Activated T-helper 2 cell treated with anti-CD3 and anti-CD28 coated beads, Interferon-gamma antibody, Interleukin-2, Interleukin-4, amounts not matched to agents 10 μg/mL and 5 μg/mL and 100 μg/mL, durations not matched to agents 14 hours and 24 hours and 36 hours (primary cell): ENCODE data around the gene CD40. TPM values are rescaled to one million over a fixed set of nuclear protein-coding genes. Genes with fewer than 3 reads are reported as not detected.

Source experiments
- DNase-seq: peaks from one replicate; pipeline ENCODE4 v3.0.0; 2021; ENCODE audit warnings: low spot score
- H3K27ac Mint-ChIP-seq: one replicate; pipeline ENCODE4 v1.8.0; 2021; ENCODE audit warnings: mixed read lengths
- H3K27me3 Mint-ChIP-seq: one replicate; pipeline ENCODE4 v1.8.0; 2021; ENCODE audit warnings: low read depth, mixed read lengths
- H3K36me3 Mint-ChIP-seq: one replicate; pipeline ENCODE4 v1.8.0; 2021; ENCODE audit warnings: low read depth, mixed read lengths
- H3K4me1 Mint-ChIP-seq: one replicate; pipeline ENCODE4 v1.8.0; 2021; ENCODE audit warnings: low read depth, mixed read lengths
- H3K4me3 Mint-ChIP-seq: one replicate; pipeline ENCODE4 v1.8.0; 2021; ENCODE audit warnings: low read depth, mild to moderate bottlenecking, moderate library complexity, mixed read lengths
- H3K9me3 Mint-ChIP-seq: one replicate; pipeline ENCODE4 v1.8.0; 2021; ENCODE audit warnings: mixed read lengths
- intact Hi-C: fragments of 100-400 bp; cut with micrococcal nuclease; formaldehyde crosslinking; loops from one replicate; pipeline ENCODE4 v1.15.1; 2023
- total RNA-seq: library from RNA; stranded (reverse); gene quantifications from 2 replicates; pipeline ENCODE4 v1.2.3, GENCODE V29; 2022

The CD40 gene
- total RNA-seq, 1 donor from 2014 or later, result 0.91 TPM

DNA sequence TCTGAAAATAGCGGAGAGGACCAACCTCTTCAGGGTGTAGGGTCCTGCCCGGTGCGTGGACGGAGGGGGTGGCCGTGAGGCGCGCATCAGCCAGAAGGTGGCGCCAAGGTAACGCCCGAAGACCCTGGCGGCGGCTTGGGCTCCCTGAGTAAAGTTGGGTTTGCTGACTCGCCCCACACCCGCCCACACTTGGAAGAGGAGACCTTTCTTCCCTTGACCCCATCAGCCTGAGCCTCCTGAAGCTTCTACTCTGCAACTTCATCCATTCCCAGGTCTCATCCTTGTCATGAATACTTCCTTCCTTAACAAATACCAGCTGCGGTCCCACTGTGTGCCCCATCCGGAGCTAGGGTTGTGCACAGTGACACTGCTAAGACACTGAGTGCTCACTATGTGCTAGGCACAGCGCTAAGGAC is 14.6 kb downstream of the CD40 start:
- H3K4me1 Mint-ChIP-seq, result peaks cover 2% of the 10 kb centered on the region
- no peak overlapping the region for H3K27ac Mint-ChIP-seq
- intact Hi-C loops, result loop anchor here (2.0 kb wide), 1 partner anchor 42 kb away; no protein-coding TSS in a partner anchor
- peak; percentile 40 for DNase-seq
- no peak overlapping the region for H3K4me3 Mint-ChIP-seq
- H3K36me3 Mint-ChIP-seq, result no peaks in the 10 kb centered on the region
- H3K9me3 Mint-ChIP-seq, result no peaks in the 10 kb centered on the region
- peaks cover 12% of the 10 kb centered on the region for H3K27me3 Mint-ChIP-seq

DNA sequence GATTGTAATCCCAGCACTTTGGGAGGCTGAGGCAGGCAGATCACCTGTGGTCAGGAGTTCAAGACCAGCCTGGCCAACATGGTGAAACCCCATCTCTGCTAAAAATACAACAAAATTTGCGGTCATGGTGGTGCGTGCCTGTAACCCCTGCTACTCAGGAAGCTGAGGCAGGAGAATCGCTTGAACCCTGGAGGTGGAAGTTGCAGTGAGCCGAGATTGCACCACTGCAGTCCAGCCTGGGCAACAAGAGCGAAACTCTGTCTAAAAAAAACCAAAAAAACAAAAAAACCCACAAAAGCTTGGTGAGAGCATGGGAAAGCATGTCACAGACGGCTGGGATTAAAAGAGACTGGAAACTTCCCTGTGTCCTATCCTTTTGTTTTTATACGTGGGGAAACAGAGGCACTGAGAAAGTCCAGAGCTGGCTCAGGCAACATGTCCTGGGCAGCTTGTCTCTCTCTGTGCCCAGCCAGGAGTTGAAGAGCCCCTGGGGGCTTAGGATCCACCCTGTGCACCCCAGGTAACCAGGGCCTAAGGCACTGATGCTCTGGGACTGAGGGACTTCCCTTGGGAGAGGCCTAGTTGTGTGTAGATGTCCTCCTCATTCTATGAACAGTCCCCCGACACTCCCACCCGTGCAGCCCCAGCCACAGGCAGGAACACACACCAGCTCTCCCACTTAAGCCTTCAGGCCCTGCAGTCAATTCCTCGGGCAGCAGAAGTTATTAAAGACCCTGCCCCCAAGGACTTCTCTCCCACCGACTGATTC is 16.0 kb downstream of the CD40 start:
- no peak for DNase-seq
- H3K36me3 Mint-ChIP-seq, result no peaks in the 10 kb centered on the region
- H3K27me3 Mint-ChIP-seq, result peaks cover 12% of the 10 kb centered on the region
- intact Hi-C loops, result loop anchor here (2.0 kb wide), 1 partner anchor 41 kb away; no protein-coding TSS in a partner anchor
- peaks cover 2% of the 10 kb centered on the region for H3K4me1 Mint-ChIP-seq
- H3K9me3 Mint-ChIP-seq, result no peaks in the 10 kb centered on the region
- no peak overlapping the region for H3K27ac Mint-ChIP-seq
- no peak overlapping the region for H3K4me3 Mint-ChIP-seq

DNA sequence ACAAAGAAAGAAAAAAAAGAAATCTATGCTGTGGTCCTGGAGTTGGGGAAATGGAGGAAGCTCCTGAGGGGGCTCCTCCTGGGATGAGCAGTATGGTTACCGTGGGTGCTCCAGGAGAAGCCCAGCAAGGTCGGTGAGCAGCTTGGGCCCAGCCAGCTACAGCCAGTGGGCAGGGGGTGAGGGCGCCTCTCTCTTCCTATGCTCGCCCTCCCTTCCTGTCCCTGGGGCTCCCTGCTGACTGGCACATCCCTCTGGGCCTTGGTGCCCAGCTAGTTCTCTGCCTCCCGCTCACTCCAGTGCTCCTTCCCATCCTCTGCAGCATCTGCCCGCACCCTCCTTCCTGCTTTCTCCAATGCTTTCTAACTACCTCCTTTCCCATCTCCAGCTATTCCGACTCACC is 16.6 kb downstream of the CD40 start:
- Mint-ChIP-seq H3K4me3 (no peak overlapping the region), H3K36me3 (no peaks in the 10 kb centered on the region), H3K9me3 (no peaks in the 10 kb centered on the region), H3K27ac (no peak overlapping the region), H3K27me3 (peaks cover 10% of the 10 kb centered on the region), H3K4me1 (peaks cover 2% of the 10 kb centered on the region)
- DNase-seq, result no peak
- intact Hi-C loops, result no loop called here

DNA sequence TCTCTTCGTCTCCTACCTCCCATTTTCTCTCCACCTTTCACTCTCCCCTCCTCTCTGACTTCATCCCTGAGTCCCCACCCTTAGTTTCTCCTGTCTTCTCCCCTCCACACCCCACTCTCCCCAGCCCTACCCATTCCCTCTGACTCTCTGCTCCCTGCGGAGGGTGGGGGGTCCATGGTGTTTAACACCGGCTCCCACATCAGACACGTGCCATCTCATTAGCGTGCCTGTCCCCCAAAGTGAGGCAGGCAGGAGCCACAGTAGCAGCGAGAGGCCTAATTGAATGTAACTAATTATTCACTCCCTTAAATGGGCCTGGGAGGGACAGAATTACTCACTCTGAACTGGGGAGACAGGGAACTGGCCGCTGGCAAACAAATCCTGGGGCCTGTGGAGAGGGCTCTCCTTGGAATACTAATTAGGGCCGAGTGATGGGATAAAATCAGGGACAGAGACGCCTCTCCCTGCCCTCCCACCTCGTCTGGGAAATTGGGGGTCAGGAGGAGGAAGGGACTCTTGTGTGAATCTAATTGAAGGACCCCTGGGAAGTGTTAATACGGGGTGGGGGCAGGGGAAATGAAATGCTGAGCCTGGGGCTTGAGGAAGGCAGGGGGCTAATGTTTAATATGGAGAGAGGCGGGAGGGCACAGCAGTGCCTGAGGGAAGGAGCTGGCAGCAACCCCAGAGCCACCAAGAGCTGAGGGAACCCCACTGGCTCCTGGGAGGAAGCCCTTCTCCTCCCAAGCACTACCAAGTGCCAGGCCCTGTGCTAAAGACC is 17.9 kb downstream of the CD40 start:
- peaks cover 10% of the 10 kb centered on the region for H3K27me3 Mint-ChIP-seq
- no peak for DNase-seq
- no peaks in the 10 kb centered on the region for H3K36me3 Mint-ChIP-seq
- H3K27ac Mint-ChIP-seq, result no peak overlapping the region
- no peaks in the 10 kb centered on the region for H3K9me3 Mint-ChIP-seq
- H3K4me1 Mint-ChIP-seq, result peaks cover 2% of the 10 kb centered on the region
- no peak overlapping the region for H3K4me3 Mint-ChIP-seq
- intact Hi-C loops, result no loop called here

DNA sequence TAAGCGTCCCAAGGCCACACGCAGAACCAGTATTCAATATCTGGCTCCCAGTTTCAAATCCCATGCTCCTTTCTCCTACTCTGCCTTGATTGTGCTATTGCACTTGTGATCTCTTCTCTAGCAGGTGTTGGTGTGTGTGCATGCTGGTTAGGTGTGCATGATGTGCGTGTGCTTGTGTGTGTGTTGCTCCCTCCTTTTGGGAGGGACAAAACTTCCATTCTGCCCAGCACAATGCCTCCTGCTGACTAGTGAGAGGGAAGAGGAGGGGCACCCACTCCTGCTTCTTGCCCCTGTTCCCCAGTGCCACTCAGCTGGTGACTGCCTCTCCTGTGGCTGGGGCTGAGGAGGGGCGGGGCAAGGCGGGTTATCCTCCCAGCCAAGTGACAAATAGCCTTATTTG is 19.7 kb downstream of the CD40 start:
- intact Hi-C loops, result no loop called here
- Mint-ChIP-seq H3K4me1 (peaks cover under 1% of the 10 kb centered on the region), H3K4me3 (no peak overlapping the region), H3K27ac (no peak overlapping the region), H3K9me3 (no peaks in the 10 kb centered on the region), H3K27me3 (peaks cover 13% of the 10 kb centered on the region), H3K36me3 (no peaks in the 10 kb centered on the region)
- DNase-seq, result no peak

DNA sequence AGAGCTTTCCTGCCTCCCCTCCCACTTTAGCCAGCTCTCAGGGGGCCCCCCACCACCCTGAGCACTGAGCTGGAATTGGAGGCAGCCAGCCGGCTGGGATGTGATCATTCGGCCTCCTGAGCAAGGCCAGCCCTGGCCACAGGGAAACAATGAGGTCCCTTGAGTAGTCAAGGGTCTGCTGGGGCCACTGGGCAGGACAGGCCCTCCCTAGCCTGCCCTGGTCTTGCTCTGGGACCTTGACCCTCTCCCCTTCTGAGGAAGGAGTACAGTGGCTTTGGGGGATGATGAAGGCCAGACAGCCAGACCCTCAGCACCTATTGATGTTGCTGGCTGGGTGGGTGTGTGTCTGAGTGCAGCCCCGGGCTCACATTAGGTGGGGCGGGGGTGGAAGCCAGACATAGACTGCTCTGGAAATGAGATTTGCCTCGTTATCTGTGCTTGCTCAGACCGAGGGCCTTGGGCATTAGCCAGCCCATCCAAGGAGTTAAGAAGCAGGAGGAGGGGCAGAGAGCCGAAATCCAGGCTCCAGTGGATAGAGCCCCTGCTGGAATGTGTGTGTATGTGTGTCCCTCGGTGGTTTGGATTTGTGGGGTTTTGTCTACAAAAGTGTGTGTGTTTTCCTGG is 21.3 kb downstream of the CD40 start:
- intact Hi-C loops, result no loop called here
- no peaks in the 10 kb centered on the region for H3K9me3 Mint-ChIP-seq
- no peak overlapping the region for H3K4me3 Mint-ChIP-seq
- no peaks in the 10 kb centered on the region for H3K4me1 Mint-ChIP-seq
- peaks cover 16% of the 10 kb centered on the region for H3K27me3 Mint-ChIP-seq
- DNase-seq, result no peak
- no peak overlapping the region for H3K27ac Mint-ChIP-seq
- no peaks in the 10 kb centered on the region for H3K36me3 Mint-ChIP-seq

DNA sequence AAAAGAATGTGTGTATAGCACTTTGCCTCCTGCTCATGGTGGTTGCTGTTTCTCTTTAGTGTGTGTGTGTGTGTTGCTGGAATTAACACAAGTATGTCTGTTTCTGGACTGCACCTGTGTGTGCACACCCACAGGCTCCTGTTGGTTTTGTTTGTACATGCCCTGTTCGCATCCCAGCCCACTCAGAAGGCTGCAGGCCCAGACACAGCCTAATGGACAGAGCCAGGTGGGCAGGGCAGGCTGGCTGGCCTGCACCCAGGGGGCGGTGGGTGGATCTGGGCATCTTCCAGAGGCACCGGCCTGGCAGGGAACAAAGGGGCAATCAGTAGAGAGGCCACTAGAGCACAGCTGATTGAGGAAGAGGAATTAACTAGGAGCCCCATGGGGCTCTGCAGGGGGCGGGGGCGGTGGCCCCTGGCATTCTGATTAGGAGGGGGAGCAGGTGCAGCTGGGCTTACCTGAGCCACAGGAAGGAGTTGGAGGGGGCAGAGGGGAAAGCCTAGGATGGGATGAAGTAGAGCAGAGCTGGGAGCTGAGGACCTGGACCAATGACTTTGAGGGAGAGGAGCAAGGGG is 21.9 kb downstream of the CD40 start:
- peaks cover 14% of the 10 kb centered on the region for H3K27me3 Mint-ChIP-seq
- H3K4me3 Mint-ChIP-seq, result no peak overlapping the region
- no peak for DNase-seq
- H3K4me1 Mint-ChIP-seq, result no peaks in the 10 kb centered on the region
- no peaks in the 10 kb centered on the region for H3K36me3 Mint-ChIP-seq
- H3K9me3 Mint-ChIP-seq, result no peaks in the 10 kb centered on the region
- H3K27ac Mint-ChIP-seq, result no peak overlapping the region
- intact Hi-C loops, result no loop called here

DNA sequence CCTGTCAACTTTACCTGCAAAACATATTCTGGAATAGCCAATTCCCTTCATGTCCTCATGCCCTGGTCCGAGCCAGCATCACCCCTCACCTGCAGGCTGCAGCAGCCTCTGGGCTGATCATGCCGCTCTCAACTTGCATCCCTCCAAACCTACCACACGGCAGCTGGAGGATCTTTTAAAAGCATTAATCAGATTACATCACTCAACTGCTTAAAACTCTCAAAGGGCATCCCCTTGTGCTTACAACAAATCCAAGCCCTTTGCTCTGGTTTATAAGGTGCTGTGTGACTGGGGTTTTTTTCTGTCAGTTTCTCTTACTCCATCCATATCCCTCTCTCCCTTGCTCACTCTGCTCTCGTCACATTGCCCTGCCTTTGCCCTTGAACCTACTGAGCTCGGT is 24.0 kb downstream of the CD40 start:
- H3K27me3 Mint-ChIP-seq, result peaks cover 14% of the 10 kb centered on the region
- H3K27ac Mint-ChIP-seq, result no peak overlapping the region
- H3K36me3 Mint-ChIP-seq, result no peaks in the 10 kb centered on the region
- no peak overlapping the region for H3K4me3 Mint-ChIP-seq
- no peaks in the 10 kb centered on the region for H3K4me1 Mint-ChIP-seq
- no peaks in the 10 kb centered on the region for H3K9me3 Mint-ChIP-seq
- intact Hi-C loops, result no loop called here
- DNase-seq, result no peak

DNA sequence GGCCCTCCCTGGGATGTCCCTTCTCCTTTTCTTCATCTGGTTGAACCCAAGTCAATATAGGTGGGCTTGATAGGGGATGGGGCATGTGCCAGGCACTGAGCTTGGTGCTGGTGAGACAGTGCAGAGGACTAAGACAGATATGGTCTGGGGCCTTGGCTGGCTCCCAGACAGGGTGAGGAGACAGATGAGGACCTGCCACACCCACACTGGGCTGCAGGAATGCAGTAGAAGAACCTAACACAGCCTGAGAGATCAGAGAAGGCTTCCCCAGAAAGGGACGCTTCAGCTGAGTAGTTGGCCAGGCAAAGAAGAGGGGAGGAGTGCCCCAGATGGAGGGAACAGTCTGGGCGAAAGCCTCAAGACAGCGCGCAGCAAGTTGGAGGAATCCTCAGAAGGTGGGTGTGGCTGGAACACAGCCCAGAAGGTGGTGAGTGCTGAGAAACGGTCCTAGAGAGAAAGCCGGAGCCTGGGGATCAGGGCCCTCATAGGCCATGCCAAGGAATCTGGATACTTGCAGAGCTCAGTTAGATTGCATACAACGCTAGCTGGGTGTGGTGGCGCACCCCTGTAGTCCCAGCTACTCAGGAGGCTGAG is 26.4 kb downstream of the CD40 start:
- no peak for DNase-seq
- H3K36me3 Mint-ChIP-seq, result no peaks in the 10 kb centered on the region
- H3K4me3 Mint-ChIP-seq, result no peak overlapping the region
- H3K27ac Mint-ChIP-seq, result no peak overlapping the region
- H3K27me3 Mint-ChIP-seq, result peaks cover 14% of the 10 kb centered on the region
- intact Hi-C loops, result no loop called here
- H3K4me1 Mint-ChIP-seq, result no peaks in the 10 kb centered on the region
- no peaks in the 10 kb centered on the region for H3K9me3 Mint-ChIP-seq

DNA sequence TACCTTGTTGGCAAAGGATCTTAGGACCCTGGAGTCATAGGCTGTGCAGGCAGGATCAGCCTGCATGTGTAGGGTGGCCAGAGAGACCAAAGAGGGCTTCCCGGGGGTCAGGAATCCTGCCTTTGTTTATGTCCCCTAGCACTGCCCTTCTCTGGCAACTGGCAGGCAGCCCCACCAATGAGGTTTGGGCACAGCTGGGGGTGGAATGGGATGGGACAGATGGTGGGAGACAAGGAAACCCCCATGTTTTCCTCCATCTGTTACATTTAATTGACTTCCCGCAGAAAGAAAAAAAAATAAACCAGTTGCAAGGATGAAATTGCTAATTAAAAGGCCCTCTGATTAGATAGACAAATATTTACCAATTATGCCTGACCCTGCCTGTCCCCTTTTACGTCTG is 27.6 kb downstream of the CD40 start:
- H3K9me3 Mint-ChIP-seq, result no peaks in the 10 kb centered on the region
- H3K4me1 Mint-ChIP-seq, result no peaks in the 10 kb centered on the region
- no peaks in the 10 kb centered on the region for H3K36me3 Mint-ChIP-seq
- no peak overlapping the region for H3K27ac Mint-ChIP-seq
- intact Hi-C loops, result no loop called here
- H3K4me3 Mint-ChIP-seq, result no peak overlapping the region
- peaks cover 14% of the 10 kb centered on the region for H3K27me3 Mint-ChIP-seq
- DNase-seq, result no peak

DNA sequence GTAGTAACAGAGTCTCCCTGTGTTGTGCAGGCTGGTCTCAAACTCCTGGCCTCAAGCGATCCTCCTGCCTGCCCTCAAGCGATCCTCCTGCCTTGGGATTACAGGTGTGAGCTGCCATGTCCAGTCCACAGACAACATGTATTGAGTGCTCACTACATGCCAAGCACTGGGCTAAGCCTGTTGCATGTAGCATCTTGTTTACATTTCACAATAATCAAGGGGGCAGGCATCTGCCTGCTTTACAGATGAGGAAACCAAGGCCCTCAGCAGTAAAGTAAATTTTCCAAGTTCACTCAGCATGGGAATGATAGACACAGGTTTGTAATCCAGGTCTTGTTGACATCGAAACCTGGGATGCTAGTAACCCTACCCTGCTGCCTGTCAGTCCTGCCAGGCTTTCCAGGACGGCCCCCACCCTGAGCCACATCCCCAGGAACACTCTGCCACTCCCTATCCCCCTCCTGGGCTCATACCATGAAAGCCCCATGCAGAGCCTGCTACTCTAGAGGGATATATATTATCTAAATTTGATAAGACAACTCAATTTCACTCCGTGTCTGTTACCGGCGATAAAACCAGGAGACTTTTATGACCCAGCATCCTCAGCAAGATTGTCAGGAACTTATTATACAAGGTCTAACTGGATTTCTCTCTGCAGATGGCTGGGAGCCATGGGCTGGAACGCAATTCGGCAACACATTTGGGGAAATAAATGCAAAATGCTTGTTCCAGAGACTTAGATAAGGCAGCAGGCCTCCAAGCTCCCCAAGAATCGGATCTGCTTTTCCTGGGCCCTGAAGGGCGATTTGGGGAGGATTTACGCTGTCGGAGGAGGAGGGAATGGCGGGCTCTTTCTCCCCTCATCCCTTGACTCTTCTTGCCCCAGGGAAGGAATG is 30.4 kb downstream of the CD40 start:
- Mint-ChIP-seq H3K4me1 (no peaks in the 10 kb centered on the region), H3K27me3 (peaks cover under 1% of the 10 kb centered on the region), H3K36me3 (no peaks in the 10 kb centered on the region), H3K9me3 (no peaks in the 10 kb centered on the region), H3K4me3 (no peak overlapping the region), H3K27ac (no peak overlapping the region)
- no peak for DNase-seq
- intact Hi-C loops, result no loop called here

DNA sequence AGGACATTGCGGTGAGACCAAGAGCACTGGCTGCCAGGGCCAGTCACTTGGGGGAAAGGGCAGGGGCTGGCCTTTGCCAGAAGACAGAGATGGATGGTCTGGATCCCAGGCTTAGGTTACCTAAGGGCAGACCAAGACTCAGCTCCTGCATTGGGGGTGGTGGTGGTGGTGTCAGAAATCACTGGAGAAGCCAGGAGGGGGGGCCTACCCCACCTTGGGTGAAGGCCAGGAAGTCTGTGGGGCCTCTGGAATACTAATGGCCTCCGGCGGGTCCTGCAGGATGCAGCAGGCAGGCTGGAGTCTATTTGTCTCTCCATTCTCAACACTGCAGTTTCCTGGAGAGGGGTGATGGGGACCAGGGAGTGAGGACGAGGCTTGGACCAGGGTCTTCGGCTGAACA is 32.8 kb downstream of the CD40 start:
- H3K9me3 Mint-ChIP-seq, result no peaks in the 10 kb centered on the region
- no peak overlapping the region for H3K4me3 Mint-ChIP-seq
- no peaks in the 10 kb centered on the region for H3K36me3 Mint-ChIP-seq
- intact Hi-C loops, result no loop called here
- no peak for DNase-seq
- H3K27ac Mint-ChIP-seq, result no peak overlapping the region
- no peaks in the 10 kb centered on the region for H3K4me1 Mint-ChIP-seq
- H3K27me3 Mint-ChIP-seq, result peaks cover 3% of the 10 kb centered on the region
